Neural progenitor cell (in vitro differentiated cells): ENCODE data around the gene TRAPPC12.

ENCODE experiments used
- CTCF ChIP-seq: fragments of 200-600 bp; sonication (generic); IDR thresholded peaks from 2 replicates; pipeline ENCODE4 v1.5.1; 2017; ENCODE audit warnings: antibody characterized with exemption, mild to moderate bottlenecking
- EZH2 ChIP-seq: fragments of 200-600 bp; sonication (generic); IDR thresholded peaks from 2 replicates; pipeline ENCODE4 v1.6.1; 2017; ENCODE audit warnings: antibody characterized with exemption, mild to moderate bottlenecking, moderate library complexity

GRCh38 chr2:3342324-3342723 is 37.2 kb upstream of the TRAPPC12 start:
- TF ChIP-seq CTCF (no peak), EZH2 (no peak)
